GM13977 (cell line): ENCODE measurements around the gene CDC42BPA.
"Not testable (repeated sequence)": the region's sequence is repeated elsewhere in the genome, so short reads cannot be mapped to it uniquely, and the experiment has no call there.

ENCODE experiments used
- DNase-seq: peaks from one replicate; pipeline ENCODE4 v3.0.0; 2012; ENCODE audit warnings: low spot score
- CTCF ChIP-seq: IDR thresholded peaks from 2 replicates; pipeline ENCODE4 v1.5.1; 2012; ENCODE audit warnings: mild to moderate bottlenecking, control low read depth; ENCODE audit not compliant: insufficient read depth; ENCODE audit errors: extremely low read depth, missing control alignments
- in situ Hi-C: fragments of 300-500 bp; cut with MboI; formaldehyde crosslinking; loops from one replicate; pipeline ENCODE4 v1.12.0; 2022; ENCODE audit warnings: low sequenced_read_pairs, low pct_unique_long_range_greater_than_20kb, mixed read lengths, inconsistent platforms; ENCODE audit not compliant: unreplicated experiment

Gene CDC42BPA

GRCh38 chr1:227357927-227358302 lies 39.6 kb upstream of the CDC42BPA start:
- in situ Hi-C loops = no loop called here
- no peak for TF ChIP-seq CTCF
- no peak for DNase-seq

GRCh38 chr1:227357171-227357926 lies 39.1 kb upstream of the CDC42BPA start:
- TF ChIP-seq CTCF = no peak
- no peak for DNase-seq
- in situ Hi-C loops = no loop called here

- no peak for DNase-seq
- TF ChIP-seq CTCF = no peak
- in situ Hi-C loops = no loop called here
Observed at GRCh38 chr1:227356620-227357146, 38.4 kb upstream of the CDC42BPA start.

GRCh38 chr1:227355542-227356245 lies 37.4 kb upstream of the CDC42BPA start:
- no peak for DNase-seq
- TF ChIP-seq CTCF = no peak
- in situ Hi-C loops = no loop called here

GRCh38 chr1:227353186-227353585 lies 34.9 kb upstream of the CDC42BPA start:
- no peak for DNase-seq
- in situ Hi-C loops = no loop called here
- no peak for TF ChIP-seq CTCF

GRCh38 chr1:227352164-227352563 lies 33.9 kb upstream of the CDC42BPA start:
- in situ Hi-C loops, DNase-seq: not testable (repeated sequence)

GRCh38 chr1:227351443-227351842 lies 33.2 kb upstream of the CDC42BPA start:
- no peak for DNase-seq
- in situ Hi-C loops = no loop called here
- no peak for TF ChIP-seq CTCF
